NCI-H748 (cell line): ENCODE data around the gene ZNF565.
"Not testable (repeated sequence)": the region's sequence is repeated elsewhere in the genome, so short reads cannot be mapped to it uniquely, and the experiment has no call there.

Experiments used
- DNase-seq: peaks from one replicate; lab custom pipeline; 2025; ENCODE audit not compliant: unreplicated experiment; lab: John Stamatoyannopoulos, UW

Gene ZNF565

DNA sequence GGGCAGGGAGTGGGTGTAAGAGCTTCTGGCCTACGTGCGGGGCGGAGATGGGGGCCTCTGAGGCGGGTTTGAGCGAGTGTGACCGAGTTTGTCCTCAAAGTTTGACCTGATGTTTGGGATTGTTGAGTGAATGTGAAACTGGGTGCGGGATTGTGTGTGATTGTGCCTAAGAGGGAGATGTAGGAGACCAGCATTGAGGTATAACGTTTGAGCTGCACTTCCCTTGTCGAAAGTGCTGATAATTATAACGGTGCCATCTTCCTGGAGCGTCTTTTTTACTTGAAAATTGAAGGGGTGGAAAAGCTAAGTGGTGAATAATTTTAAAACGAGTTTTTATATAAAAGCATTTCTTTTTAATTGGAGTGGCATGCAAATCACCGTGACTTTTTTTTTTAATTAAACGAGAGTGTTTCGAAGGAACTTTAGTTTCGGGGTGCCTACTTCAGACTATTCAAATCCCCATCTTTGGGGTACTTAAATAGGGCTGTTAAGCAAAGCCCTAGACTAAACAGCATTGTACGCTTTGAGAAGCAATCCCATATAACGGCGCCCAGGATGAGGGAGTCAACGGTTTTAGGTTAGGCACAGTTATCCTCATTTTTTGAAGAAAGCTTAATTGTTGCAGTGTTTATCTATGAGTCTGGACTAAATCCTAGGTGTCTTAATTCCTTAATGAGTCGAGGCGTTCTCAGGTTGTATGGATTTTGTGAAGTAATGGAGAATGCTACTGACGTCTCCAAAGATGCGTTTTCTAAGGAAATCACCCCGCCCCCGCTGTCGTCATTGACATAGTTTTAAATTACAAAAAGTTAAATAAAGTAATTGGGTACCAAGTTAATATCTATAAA, 1.0 kb upstream of the ZNF565 start:
- peak; percentile 54 for DNase-seq

DNA sequence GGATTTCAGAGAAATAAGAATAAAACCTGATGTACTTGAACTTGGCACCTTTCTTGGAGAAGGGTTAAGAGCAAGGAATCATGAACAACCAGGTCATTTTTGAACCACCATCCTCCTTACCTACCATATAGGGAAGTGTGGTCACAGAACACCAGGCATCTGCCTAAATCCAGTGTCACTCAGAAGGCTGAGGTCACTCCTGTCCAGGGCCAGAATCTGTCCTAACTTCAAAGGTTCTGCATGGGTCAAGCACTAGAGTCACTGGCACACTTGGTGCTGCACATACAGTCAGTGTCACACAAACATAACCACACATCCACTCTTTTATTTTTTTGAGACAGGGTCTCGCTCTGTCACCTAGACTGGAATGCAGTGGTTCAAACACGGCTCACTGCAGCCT, 1.6 kb downstream of the ZNF565 start:
- DNase-seq = no peak

DNA sequence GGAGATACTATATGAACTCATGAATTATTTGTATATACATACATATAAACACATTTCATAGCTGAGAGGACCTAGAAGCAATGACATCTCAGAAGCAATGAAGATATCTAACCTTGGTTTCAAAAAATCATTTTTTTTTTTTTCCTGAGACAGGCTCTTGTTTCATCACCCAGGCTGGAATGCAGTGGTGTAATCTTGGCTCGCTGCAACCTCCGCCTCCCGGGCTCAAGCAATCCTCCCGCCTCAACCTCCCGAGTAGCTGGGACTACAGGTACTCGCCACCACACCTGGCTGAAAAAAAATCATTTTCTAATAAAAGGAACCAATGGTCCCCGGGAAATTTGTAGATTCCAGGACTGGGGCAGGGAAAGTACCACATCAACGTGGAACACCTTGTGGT, 4.0 kb downstream of the ZNF565 start:
- no peak for DNase-seq

DNA sequence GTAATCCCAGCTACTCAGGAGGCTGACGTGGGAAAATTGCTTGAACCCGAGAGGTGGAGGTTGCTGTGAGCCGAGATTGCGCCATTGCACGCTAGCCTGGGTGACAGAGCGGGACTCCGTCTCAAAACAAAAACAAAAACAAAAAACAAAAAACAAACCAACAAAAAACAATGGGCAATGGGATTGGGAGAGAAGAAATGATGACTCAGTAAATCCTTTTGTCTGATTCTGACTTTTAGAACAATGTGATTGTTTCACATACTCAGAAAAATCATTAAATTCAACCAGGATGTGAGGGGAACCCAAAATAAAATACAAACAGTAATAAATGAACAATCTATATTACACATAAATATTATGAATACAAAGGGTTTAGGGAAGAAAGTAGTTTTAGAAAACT, 5.1 kb downstream of the ZNF565 start:
- no peak for DNase-seq

DNA sequence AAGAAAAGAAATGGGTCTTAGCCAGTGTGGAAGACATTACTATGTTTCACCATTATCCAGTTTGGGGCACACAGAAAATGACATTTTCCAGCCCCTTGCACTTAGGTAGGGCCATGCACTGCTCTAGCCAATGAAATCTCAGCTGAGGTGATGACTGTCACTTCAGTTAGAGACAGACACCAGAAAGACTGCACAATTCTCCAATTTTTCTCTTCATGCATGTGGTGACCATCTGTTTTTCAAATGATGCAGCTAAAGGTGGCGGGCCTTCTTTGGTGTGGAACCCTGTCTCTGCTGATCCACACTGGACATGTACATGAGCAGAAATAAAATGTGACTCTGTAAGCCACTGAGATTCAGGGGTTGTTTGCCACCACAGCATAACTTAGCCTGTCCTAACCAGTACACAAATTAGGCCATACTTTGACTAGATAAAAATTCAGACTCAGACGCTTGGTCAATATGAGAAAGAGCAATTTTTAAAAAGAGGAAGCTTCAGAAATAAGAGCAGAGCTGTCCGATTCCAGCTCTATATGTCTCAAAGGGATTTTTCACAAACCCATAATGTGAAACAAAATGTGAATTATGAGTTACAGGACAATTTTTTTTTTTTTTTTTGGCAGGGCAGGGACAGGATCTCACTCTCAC, 6.7 kb downstream of the ZNF565 start:
- no peak for DNase-seq

DNA sequence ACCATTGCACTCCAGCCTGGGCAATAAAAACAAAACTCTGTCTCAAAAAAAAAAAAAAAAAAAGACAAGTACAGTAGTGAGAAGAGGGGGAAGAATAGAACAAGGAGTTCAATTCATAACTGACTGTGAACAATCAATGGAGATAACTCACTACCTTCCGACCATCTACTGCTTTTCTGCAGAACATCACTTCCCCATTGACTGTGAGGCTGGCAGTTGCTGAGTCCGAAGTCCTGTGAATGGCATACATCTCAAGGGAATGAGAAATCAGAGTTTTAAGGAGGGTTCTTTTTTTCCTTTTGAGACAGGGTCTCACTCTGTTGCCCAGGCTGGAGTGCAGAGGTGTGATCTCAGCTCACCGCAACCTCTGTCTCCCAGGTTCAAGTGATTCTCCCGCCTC, 11.2 kb downstream of the ZNF565 start:
- no peak for DNase-seq

DNA sequence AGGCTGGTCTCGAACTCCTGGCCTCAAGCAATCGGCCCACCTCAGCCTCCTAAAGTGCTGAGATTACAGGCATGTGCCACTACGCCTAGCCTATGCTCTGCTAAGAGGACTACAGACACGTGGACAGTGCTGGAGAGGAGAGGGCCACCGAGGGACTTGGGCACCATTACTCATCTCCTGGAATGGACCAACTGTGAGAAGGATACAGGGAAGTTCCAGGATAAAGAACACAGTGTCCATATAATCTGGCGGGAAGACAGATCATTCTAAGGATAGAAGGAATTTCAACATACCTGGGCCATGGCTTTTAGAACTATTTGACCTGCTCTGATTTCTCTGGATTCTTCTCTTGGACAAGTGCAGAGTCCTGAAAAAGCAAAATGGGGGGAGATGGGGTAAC, 12.8 kb downstream of the ZNF565 start:
- no peak for DNase-seq

DNA sequence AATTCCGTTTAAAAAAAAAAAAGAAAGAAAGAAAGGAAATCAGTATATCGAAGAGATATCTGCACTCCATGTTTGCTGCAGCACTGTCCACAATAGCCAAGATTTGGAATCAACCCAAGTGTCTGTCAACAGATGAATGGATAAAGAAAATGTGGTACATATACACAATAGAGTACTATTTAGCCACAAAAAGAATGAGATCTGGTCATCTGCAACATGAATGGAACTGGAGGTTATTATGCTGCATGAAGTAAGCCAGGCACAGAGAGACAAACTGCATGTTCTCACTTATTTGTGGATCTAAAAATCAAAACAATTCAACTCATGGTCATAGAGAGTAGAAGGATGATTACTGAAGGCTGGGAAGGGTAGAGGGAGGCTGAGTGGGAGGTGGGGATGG, 16.3 kb downstream of the ZNF565 start:
- DNase-seq = no peak

DNA sequence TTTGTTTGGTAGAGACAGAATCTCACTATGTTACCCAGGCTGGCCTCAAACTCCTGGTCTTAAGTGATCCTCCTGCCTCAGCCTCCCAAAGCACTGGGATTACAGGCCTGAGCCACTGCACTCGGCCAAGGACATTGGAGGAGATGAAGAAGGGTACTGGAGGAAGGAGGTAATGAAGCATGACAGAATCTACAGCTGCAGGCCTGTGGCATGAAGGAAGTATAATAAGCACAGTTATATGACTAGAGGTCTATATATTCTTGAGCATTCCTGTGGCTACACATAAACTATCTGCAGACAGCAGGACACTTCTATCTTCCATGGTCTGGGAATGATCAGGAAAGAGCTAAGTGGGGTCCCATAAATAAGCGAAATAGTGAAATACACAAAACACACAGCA, 18.2 kb downstream of the ZNF565 start:
- no peak for DNase-seq

DNA sequence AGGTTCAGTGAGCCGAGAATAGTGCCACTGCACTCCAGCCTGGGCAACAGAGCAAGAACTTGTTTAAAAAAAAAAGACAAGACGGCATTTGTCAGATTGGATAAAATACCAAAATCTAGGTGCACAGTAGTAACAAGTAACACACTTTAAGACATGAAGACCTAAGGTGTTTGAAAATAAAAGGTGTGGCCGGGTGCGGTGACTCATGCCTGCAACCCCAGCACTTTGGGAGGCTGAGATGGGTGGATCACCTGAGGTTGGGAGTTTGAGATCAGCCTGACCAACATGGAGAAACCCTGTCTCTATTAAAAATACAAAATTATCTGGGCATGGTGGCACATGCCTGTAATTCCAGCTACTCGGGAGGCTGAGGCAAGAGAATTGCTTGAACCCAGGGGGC, 27.7 kb downstream of the ZNF565 start:
- DNase-seq = not testable (repeated sequence)

DNA sequence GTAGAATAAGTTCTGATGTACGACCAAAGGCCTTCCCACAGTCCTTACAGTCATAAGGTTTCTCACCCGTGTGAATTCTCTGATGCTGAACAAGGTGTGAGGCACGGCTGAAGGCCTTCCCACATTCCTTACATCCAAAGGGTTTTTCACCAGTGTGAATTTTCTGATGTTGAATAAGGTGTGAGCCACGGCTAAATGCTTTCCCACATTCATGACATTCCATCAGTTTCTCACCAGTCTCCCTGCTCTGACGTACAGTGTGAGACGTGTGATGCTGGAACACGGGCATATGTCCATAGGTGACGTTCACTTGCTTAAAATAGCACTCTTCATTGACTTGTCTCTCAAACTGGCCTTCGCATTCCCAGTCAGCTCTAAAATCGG, 31.2 kb downstream of the ZNF565 start:
- no peak for DNase-seq

DNA sequence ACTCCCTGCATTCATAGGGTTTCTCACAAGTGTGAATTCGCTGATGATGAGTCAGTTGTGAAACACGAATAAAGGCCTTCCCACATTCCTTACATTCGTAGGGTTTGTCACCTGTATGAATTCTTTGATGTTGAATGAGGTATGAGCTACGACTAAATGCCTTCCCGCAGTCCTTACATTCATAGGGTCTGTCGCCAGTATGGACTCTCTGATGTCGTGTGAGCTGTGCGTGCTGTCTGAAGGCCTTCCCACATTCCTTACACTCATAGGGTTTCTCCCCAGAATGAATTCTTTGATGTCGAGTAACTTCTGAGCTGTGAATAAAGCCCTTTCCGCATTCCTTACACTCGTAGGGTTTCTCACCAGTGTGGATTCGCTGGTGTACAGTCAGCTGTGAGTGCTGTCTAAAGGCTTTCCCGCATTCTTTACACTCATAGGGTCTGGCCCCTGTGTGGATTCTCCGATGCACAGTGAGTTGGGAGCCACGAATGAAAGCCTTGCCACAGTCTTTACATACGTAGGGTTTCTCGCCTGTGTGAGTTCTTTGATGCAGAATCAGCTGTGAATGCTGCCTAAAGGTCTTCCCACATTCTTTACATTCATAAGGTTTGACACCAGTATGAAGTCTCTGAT, 31.7 kb downstream of the ZNF565 start:
- DNase-seq = no peak

DNA sequence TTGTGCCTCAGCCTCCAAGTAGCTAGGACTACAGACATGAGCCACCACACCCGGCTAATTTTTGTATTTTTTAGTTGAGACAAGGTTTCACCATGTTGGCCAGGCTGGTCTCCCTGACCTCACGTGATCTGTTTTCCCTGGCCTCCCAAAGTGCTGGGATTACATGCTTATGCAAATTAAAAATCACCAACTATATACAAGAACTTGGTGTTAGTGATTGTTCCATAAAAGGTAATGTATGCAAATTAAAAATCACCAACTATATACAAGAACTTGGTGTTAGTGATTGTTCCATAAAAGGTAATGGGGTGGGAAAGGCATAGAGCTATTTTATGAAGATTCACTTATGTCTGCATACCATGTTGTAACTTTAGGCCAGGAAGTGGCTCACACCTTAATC, 35.4 kb downstream of the ZNF565 start:
- not testable (repeated sequence) for DNase-seq

DNA sequence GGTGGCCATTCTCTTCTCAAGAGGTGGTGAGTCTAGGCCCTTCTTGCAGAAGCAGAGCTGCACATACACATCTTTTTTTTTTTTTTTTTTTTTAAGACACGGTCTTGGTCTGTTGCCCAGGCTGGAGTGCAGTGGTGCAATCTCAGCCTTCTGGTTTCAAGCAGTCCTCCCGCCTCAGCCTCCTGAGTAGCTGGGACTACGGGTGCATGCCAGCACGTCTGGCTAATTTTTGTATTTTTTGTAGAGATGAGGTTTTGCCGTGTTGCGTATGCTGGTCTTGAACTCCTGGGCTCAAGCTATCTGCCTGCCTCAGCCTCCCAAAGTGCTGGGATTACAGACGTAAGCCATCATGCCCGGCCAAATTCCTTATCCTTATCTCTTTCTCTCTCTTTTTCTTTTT, 40.6 kb downstream of the ZNF565 start:
- DNase-seq = not testable (repeated sequence)

DNA sequence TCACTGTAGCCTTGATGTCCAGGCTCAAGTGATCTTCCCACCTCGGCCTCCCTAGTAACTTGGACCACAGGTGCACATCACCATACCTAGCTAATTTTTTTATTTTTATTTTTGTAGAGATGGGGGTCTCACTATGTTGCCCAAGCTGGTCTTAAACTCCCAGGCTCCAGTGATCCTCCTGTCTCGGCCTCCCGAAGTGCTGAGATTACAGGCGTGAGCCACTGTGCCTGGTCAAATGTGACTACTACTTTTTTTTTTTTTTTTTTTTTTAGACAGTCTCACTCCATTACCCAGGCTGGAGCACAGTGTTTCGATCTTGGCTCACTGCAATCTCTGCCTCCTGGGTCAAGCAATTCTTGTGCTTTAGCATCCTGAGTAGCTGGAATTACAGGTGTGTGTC, 41.6 kb downstream of the ZNF565 start:
- no peak for DNase-seq

DNA sequence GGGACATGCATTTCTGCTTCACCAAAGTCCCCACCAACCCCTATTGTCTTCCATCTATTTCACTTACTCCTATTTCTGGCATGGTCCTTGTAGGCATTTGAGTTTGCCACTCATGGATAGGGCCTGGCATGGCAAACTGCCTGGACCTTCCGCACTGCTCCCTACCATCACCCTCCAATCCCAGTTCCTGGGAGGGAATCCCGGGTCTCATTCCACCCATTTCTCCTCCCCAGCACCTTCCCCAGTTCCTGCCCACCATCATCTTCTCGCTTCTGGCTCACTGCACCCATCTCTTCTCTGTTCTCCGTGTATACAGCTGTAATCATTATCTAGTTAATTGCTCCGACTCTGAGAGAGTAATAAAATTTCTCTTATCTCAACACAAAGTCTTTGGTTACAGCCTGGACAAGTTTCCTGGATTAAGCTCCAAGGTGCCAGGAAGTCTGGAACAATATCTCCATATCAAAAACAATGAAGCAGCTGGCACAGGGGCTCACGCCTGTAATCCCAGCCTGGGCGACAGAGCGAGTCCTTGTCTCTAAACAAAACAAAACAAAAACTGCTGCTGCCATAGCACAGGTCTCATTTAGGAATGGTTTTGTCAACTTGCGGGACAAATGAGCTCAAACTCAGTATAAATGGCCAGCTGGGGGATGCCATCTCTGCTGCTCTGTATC, 45.2 kb downstream of the ZNF565 start:
- DNase-seq = peak; percentile 90

DNA sequence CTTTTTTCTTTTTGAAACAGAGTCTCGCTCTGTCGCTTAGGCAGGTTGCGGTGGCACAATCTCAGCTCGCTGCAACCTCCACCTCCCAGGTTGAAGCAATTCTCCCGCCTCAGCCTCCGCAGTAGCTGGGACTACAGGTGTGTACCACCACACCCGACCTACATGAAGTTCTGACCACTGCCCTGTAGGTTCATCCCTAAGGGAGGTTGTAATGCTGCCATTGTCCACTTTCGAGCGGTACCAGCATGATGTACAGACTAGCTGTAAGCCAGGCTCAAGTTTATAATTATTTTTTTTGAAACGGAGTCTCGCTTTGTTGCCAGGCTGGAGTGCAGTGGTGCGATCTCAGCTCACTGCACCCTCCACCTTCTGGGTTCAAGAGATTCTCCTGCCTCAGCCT, 50.7 kb downstream of the ZNF565 start:
- no peak for DNase-seq

DNA sequence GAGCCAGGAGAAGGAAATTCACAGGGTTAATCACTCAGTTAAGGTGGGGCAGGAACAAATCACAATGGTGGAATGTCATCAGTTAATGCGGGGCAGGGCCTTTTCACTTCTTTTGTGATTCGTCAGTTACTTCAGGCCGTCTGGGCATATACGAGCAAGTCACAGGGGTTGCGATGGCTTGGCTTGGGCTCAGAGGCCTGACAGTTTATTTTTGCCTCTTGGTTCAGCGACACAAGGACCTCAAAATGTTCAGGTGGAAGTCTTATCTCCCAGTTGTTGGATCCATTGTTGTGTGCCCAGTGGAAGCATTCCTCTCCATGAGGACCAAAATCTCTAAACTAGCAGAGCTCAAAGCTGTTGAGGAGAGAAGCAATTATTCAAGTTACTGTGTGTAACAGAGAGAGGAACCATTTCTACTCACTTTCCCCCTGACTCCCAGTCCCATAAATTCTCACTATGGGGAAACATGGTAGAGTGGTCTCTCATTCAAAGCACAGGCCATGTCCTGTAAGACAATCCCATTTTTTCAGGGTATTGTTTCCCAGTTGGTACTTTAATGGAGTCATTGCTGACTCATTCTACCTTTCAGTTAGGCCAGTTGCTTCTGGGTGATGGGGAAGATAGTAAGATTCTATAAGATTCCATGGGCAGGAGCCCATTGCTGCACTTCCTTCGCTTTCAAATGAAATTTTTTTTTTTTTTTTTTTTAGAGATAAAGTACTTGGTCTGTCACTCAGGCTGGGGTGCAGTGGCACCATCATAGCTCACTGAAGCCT, 53.5 kb downstream of the ZNF565 start:
- DNase-seq = no peak

DNA sequence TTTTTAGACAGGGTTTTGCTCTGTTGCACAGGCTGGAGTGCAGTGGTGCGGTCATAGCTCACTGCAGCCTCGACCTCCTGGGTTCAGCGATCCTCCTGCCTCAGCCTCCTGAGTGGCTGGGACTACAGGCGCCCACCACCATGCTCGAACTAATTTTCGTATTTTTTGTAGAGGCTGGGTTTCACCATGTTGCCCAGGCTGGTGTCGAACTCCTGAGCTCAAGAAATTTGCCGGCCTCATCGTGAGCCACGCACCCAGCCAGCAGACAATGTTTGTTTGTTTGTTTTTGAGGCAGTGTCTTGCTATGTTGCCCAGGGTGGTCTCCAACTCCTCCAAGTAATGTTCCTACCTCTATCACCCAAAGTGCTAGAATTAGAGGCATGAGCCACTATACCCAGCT, 61.3 kb downstream of the ZNF565 start:
- no peak for DNase-seq

DNA sequence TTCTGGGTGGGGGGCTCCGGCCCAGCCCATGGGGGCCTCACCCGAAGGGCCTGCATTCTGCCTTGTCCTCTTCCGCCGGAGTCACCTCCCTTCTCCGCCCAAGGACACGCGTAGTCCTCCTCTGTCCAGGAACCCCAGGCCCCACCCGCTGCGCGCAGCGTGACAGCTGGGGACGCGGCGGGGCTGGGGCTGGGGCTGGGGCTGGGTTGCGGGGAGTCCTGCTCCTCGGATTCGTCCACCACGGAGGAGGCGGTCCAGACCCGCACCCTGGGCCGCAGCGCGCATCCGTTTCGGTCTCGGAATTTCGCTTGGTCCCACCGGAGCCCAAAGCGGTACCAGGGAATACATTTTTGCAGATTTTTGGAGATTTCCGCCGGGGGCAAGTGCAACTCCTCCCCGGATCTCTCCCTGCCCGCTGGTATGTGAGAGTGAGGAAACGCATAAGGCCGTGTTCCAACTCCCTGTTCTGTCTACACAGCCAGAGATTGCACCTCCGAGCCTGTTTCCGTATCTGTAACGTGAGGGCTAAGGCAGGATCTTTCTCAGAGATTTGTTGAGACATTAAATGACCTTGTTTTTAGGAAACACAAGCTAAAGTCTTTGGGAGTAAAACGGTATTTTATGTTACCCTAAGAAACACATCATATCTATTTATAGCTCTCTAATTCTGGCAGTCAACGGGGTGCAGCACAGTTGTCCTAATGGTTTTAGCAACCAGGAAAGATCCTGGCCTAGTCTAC, 61.9 kb downstream of the ZNF565 start, which contains the start of gene COX7A1:
Gene COX7A1 (minus strand): TSS at position 96 of the 740 bp plus-strand sequence. CDS start 40 bp downstream, at position 56.
- DNase-seq = no peak
